SW 1271 (cell line): ENCODE results near the gene SLC44A2.
"Not testable (repeated sequence)": the region's sequence is repeated elsewhere in the genome, so short reads cannot be mapped to it uniquely, and the experiment has no call there.

Source experiments
- DNase-seq, 2 experiments: peaks; one replicate each; lab custom pipeline; 2025; lab: John Stamatoyannopoulos, UW

The SLC44A2 gene

GRCh38 chr19:10651851-10652250, 26.5 kb downstream of the SLC44A2 start:
- no peak for DNase-seq

GRCh38 chr19:10653482-10653731, 28.1 kb downstream of the SLC44A2 start:
- peak in 1 of 2 experiments; percentile 46 for DNase-seq

GRCh38 chr19:10653732-10654609, 28.6 kb downstream of the SLC44A2 start, which contains the start of gene ILF3:
Gene ILF3 (plus strand): TSS chr19:10654346. CDS start chr19:10670606, 16,260 bp downstream.
- DNase-seq: peak; percentile 99

- peak in 1 of 2 experiments; percentile 51 for DNase-seq
Measured at GRCh38 chr19:10654610-10655456, 29.5 kb downstream of the SLC44A2 start.

GRCh38 chr19:10655457-10656312, 30.3 kb downstream of the SLC44A2 start:
- peak in 1 of 2 experiments; percentile 42 for DNase-seq

GRCh38 chr19:10660346-10660745, 35.0 kb downstream of the SLC44A2 start:
- DNase-seq: no peak

GRCh38 chr19:10661946-10662345, 36.6 kb downstream of the SLC44A2 start:
- DNase-seq: no peak

- no peak for DNase-seq
Measured at GRCh38 chr19:10662384-10663251, 37.3 kb downstream of the SLC44A2 start.

- DNase-seq: not testable (repeated sequence)
Measured at GRCh38 chr19:10663252-10663563, 37.9 kb downstream of the SLC44A2 start.

- no peak for DNase-seq
Measured at GRCh38 chr19:10667867-10668266, 42.5 kb downstream of the SLC44A2 start.

GRCh38 chr19:10669246-10669645, 43.9 kb downstream of the SLC44A2 start:
- no peak for DNase-seq

GRCh38 chr19:10670182-10670581, 44.8 kb downstream of the SLC44A2 start:
- DNase-seq: no peak

- DNase-seq: no peak
Measured at GRCh38 chr19:10670876-10671804, 45.8 kb downstream of the SLC44A2 start.

GRCh38 chr19:10671922-10672321, 46.6 kb downstream of the SLC44A2 start:
- not testable (repeated sequence) for DNase-seq

GRCh38 chr19:10675214-10675613, 49.9 kb downstream of the SLC44A2 start:
- not testable (repeated sequence) for DNase-seq

- DNase-seq: no peak
Measured at GRCh38 chr19:10677751-10678150, 52.4 kb downstream of the SLC44A2 start.

- DNase-seq: no peak
Measured at GRCh38 chr19:10678813-10679212, 53.5 kb downstream of the SLC44A2 start.

GRCh38 chr19:10679743-10680142, 54.4 kb downstream of the SLC44A2 start:
- DNase-seq: no peak

GRCh38 chr19:10680545-10681135, 55.3 kb downstream of the SLC44A2 start:
- DNase-seq: no peak

- DNase-seq: no peak
Measured at GRCh38 chr19:10681658-10682057, 56.3 kb downstream of the SLC44A2 start.
